Gastroesophageal sphincter (tissue), 4 donors: ENCODE data around the gene CAMKMT. TPM values are rescaled to one million over a fixed set of nuclear protein-coding genes. Genes with fewer than 3 reads are reported as not detected.

Experiments used
- ATAC-seq: fragments of 150-250 bp; one replicate; pipeline ENCODE4 v1.9.1; 2016; ENCODE audit warnings: mild to moderate bottlenecking, moderate library complexity
- H3K27ac ChIP-seq, 4 donors: fragments of 200-600 bp; sonication (generic) in 3 of 4; 1 replicate in 3 of 4; 2 replicates in 1 of 4; pipeline ENCODE4 v1.5.1; 2016 to 2019
- H3K27me3 ChIP-seq: fragments of 200-600 bp; sonication (generic); one replicate; pipeline ENCODE4 v1.5.1; 2019
- H3K36me3 ChIP-seq, 2 donors: fragments of 200-600 bp; sonication (generic); one replicate each; pipeline ENCODE4 v1.5.1; 2019; ENCODE audit warnings: control low read depth in 1 of 2
- H3K4me1 ChIP-seq, 3 donors: fragments of 200-600 bp; sonication (generic); 1 replicate in 2 of 3; 2 replicates in 1 of 3; pipeline ENCODE4 v1.5.1; 2016 to 2019; ENCODE audit warnings: control low read depth in 2 of 3
- H3K4me3 ChIP-seq, 2 donors: fragments of 200-600 bp; sonication (generic); one replicate each; pipeline ENCODE4 v1.5.1; 2019; ENCODE audit warnings: mild to moderate bottlenecking in 1 of 2, moderate library complexity in 1 of 2
- H3K9me3 ChIP-seq, 3 donors: fragments of 200-600 bp; sonication (generic); one replicate each; pipeline ENCODE4 v1.5.1; 2017 to 2019; ENCODE audit warnings: control low read depth in 2 of 3
- CTCF ChIP-seq, 4 experiments: fragments of 200-600 bp in 2 of 4; fragments of 450-650 bp in 2 of 4; sonication (generic) in 1 of 4; IDR thresholded peaks; one replicate each; pipeline ENCODE4 v1.5.1; 2017 to 2019; ENCODE audit warnings: antibody characterized with exemption in 4 of 4, mild to moderate bottlenecking in 2 of 4, moderate library complexity in 2 of 4
- EP300 ChIP-seq: sonication (generic); formaldehyde crosslinking; IDR thresholded peaks from one replicate; pipeline ENCODE4 v1.6.1; 2017; ENCODE audit warnings: antibody characterized with exemption, mild to moderate bottlenecking
- POLR2A ChIP-seq, 2 donors: fragments of 450-650 bp; IDR thresholded peaks; one replicate each; pipeline ENCODE4 v1.6.1; 2017; ENCODE audit warnings: antibody characterized with exemption in 2 of 2, mild to moderate bottlenecking in 2 of 2, moderate library complexity in 1 of 2
- POLR2AphosphoS5 ChIP-seq: sonication (generic); formaldehyde crosslinking; IDR thresholded peaks from one replicate; pipeline ENCODE4 v1.6.1; 2017; ENCODE audit warnings: antibody characterized with exemption
- WGBS, 2 donors: methylation state at CpG; one replicate each; pipeline ENCODE4 v1.1.5; 2018; ENCODE audit warnings: low coverage in 1 of 2; 5-methylcytosine and 5-hydroxymethylcytosine counted together
- total RNA-seq, 4 donors: library from RNA; depleted of rRNA; stranded (reverse); fragments of >200 nt; gene quantifications; one replicate each; pipeline ENCODE4 v1.1.0, GENCODE V29; 2016

CAMKMT gene
- total RNA-seq, 4 donors from 2014 or later, result 4.2 to 19.5 (median 11.0) TPM

DNA sequence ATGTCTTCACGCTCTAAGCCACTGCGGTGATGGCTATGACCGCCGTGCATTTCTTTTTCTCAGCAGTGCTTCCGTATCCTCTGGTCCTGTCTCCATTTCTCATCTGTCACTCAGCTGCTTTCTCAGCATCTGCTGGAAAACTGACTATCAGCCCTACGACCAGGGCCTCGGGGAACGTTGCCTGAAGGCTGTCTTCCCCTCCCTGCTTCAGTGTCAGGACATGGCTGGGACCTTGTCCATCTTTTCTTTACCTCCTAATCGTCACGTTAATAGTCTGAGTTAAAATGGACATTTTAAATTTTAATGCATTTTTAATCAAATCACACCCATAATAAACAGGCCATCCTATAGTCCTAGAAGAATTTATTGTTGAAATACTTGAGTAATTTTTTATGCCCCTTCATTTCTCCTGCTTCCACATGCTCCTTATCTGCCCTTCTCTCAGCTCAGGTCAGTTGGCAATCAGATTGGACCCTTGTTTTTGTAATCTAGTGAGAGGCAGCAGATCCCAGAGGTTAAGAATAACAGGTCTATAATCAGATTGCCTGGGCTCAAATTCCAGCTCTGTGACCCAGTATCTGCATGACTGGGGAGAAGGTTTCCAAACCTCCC, 329.5 kb downstream of the CAMKMT start:
- H3K27ac ChIP-seq, result no peak overlapping the region
- H3K27me3 ChIP-seq, result no peaks in the 10 kb centered on the region
- no peak for ATAC-seq
- no peaks in the 10 kb centered on the region for H3K36me3 ChIP-seq
- no peaks in the 10 kb centered on the region for H3K9me3 ChIP-seq
- no peak for TF ChIP-seq POLR2AphosphoS5
- no peak for TF ChIP-seq POLR2A (IDR thresholded peaks at IDR 0.05)
- no peak for TF ChIP-seq CTCF (IDR thresholded peaks at IDR 0.05)
- TF ChIP-seq EP300, result no peak
- no peaks in the 10 kb centered on the region for H3K4me1 ChIP-seq
- no peak overlapping the region for H3K4me3 ChIP-seq
- WGBS, 2 donors, result 84 to 90% methylated on average over 9 to 10 of the region's 10 CpGs

DNA sequence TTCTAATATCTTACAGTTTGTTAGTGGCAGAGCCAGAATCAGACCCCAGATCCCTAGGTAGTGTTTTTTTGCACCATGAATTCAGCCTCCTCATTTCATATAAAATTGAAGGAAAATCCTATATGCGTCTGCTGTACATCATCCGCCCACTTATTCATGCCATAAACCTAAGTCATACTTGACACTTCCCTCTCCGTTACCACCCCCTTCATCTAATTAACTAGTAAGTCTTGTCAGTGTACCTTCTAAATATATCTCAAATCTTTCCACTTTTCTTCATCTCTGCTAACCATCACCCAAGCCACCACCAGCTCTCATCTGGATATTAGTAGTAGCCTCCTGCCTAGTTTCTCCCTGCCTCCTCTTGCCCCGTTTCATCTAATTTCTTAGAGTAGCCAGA, 331.1 kb downstream of the CAMKMT start:
- Histone ChIP-seq H3K27me3 (no peaks in the 10 kb centered on the region), H3K36me3 (no peaks in the 10 kb centered on the region), H3K4me1 (no peaks in the 10 kb centered on the region), H3K4me3 (no peak overlapping the region), H3K27ac (no peak overlapping the region), H3K9me3 (no peaks in the 10 kb centered on the region)
- ATAC-seq, result no peak
- TF ChIP-seq CTCF (IDR thresholded peaks at IDR 0.05) (no peak), EP300 (no peak), POLR2A (IDR thresholded peaks at IDR 0.05) (no peak), POLR2AphosphoS5 (no peak)
- WGBS, 2 donors, result 82 to 89% methylated on average over 4 of the region's 4 CpGs

- TF ChIP-seq POLR2A (IDR thresholded peaks at IDR 0.05), result no peak
- TF ChIP-seq EP300, result no peak
- TF ChIP-seq POLR2AphosphoS5, result no peak
- TF ChIP-seq CTCF (IDR thresholded peaks at IDR 0.05), result no peak
- Histone ChIP-seq H3K4me1 (no peaks in the 10 kb centered on the region), H3K27ac (no peak overlapping the region), H3K36me3 (no peaks in the 10 kb centered on the region), H3K4me3 (no peak overlapping the region), H3K27me3 (no peaks in the 10 kb centered on the region), H3K9me3 (no peaks in the 10 kb centered on the region)
- 89 to 93% methylated on average over 4 to 5 of the region's 5 CpGs for whole genome bisulfite sequencing, 2 donors
- no peak for ATAC-seq
Measured at GRCh38 chr2:44700824-44701223, 339.1 kb downstream of the CAMKMT start.

- 73 to 81% methylated on average over 5 of the region's 5 CpGs for WGBS, 2 donors
- no peaks in the 10 kb centered on the region for H3K9me3 ChIP-seq
Measured at GRCh38 chr2:44705356-44705755, 343.6 kb downstream of the CAMKMT start.

More at GRCh38 chr2:44705356-44705755, 343.6 kb downstream of the CAMKMT start:
- H3K27ac ChIP-seq, result no peak overlapping the region
- ATAC-seq, result no peak
- no peaks in the 10 kb centered on the region for H3K27me3 ChIP-seq
- no peak for TF ChIP-seq CTCF (IDR thresholded peaks at IDR 0.05)
- no peak for TF ChIP-seq POLR2A (IDR thresholded peaks at IDR 0.05)
- no peak for TF ChIP-seq POLR2AphosphoS5
- TF ChIP-seq EP300, result no peak
- H3K36me3 ChIP-seq, result no peaks in the 10 kb centered on the region
- no peak overlapping the region for H3K4me3 ChIP-seq
- H3K4me1 ChIP-seq, result no peaks in the 10 kb centered on the region
